GM10248 (cell line): ENCODE data around the gene FLNA.
"Not testable (repeated sequence)": the region's sequence is repeated elsewhere in the genome, so short reads cannot be mapped to it uniquely, and the experiment has no call there.

Experiments used
- CTCF ChIA-PET: fragments of 300-600 bp; sonication (Branson Sonifier 250); formaldehyde crosslinking; extraction: SDS; loops from one replicate; lab custom pipeline; 2021; ENCODE audit warnings: antibody characterized with exemption; lab: Yijun Ruan, JAX
- POLR2A ChIA-PET: fragments of 350-650 bp; sonication (Branson Sonifier 250); formaldehyde crosslinking; extraction: SDS; loops from one replicate; lab custom pipeline; 2020; ENCODE audit warnings: antibody characterized with exemption; lab: Yijun Ruan, JAX
- DNase-seq: peaks from one replicate; pipeline ENCODE4 v3.0.0; 2012; ENCODE audit errors: extremely low spot score
- TF ChIP-seq, protein P1 (sequence below): IDR thresholded peaks from 2 replicates; pipeline ENCODE4 v1.5.1; 2012; ENCODE audit warnings: mild to moderate bottlenecking, low read depth; ENCODE audit errors: extremely low read depth, missing control alignments, control extremely low read depth

Gene FLNA

DNA sequence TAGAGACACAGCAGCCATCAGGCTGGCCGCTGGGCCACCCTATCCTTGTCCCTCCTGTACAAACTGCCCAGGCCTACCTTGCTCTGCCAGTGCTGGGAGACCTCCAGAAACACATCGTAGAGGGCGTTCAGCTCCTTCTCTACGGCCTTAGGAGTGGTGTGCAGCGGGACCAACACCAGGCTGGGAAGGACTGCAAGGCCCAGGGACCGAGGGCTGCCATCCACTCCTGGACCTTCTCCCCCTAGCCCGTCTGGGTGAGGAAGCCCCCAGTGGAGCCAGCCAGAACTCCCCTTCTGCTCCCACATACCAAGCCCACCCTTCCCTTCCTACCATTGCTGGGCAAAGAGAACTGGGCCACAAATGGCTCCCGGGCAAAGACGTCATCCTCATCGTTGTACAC, 28.8 kb upstream of the FLNA start:
- DNase-seq = no peak
- TF ChIP-seq, protein P1, sequence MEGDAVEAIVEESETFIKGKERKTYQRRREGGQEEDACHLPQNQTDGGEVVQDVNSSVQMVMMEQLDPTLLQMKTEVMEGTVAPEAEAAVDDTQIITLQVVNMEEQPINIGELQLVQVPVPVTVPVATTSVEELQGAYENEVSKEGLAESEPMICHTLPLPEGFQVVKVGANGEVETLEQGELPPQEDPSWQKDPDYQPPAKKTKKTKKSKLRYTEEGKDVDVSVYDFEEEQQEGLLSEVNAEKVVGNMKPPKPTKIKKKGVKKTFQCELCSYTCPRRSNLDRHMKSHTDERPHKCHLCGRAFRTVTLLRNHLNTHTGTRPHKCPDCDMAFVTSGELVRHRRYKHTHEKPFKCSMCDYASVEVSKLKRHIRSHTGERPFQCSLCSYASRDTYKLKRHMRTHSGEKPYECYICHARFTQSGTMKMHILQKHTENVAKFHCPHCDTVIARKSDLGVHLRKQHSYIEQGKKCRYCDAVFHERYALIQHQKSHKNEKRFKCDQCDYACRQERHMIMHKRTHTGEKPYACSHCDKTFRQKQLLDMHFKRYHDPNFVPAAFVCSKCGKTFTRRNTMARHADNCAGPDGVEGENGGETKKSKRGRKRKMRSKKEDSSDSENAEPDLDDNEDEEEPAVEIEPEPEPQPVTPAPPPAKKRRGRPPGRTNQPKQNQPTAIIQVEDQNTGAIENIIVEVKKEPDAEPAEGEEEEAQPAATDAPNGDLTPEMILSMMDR = no peak
- ChIA-PET CTCF (no interaction called here), POLR2A (no interaction called here)

DNA sequence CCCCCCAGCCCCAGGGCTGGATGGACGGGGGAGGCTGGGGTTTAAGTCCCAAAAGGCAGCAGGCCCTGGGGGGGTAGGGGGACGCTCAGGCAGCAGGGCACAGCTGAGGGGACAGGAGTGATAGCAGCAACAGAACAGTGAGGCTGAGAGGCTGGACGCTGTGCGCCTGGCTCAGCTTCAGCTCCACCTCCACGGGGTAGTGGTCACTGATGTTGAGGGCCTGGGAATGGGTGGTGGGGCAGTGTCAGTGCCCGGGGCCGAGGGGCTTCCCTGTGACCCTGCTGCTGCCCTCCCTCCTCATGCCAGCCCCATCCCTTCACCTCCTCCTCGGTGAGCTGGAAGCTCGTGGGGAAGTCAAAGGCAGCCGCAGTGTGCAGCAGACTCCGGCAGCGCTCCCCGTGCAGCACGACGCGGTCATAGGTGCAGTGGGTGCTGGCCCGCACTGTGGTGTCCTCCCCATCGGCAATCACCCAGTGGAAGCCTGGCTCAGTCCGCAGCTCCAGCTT, 28.2 kb upstream of the FLNA start:
- TF ChIP-seq, protein P1 = no peak
- CTCF ChIA-PET = no interaction called here
- DNase-seq = no peak
- POLR2A ChIA-PET = interaction anchor here (0.5 to 1.2 kb wide), 2 partner anchors 56 to 74 kb away, joined by 3 to 4 read pairs; partner anchors contain the start of gene PLXNA3

DNA sequence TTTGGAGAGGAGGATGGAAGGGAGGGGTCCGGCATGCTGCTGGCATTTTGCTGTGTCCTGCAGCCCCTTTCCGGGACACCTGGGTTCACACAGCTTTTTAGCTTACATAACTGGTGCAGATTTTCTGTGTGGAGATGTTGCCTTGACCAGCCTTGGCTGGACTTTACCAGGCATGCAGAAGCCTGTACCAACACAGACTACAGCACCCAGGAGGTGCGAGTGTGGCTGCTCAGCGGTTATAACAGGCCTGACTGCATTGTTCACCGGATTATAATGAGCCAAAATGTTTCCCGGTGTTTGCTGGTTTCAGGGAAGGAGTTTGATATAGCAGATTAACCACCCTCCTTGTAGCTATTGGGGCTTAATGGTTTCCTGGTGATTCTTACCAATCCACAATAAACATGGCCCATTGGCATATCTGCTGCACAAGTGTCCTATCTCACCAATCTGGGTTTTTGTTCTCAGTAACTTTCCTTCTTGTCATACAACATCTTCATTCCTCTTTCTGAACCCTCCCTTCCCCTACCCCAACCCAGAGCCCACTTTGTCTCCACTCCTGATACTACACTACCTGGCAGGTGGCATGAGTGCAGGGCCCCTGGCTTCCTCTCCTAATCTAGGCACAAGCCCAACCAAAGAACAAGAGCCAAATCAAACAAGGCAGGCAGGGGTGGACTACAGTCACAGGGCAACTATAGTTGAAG, 27.6 kb upstream of the FLNA start:
- POLR2A ChIA-PET = interaction anchor here (1.2 kb wide), 1 partner anchor 56 kb away, joined by 3 read pairs; the partner anchor contains the start of gene PLXNA3
- CTCF ChIA-PET = interaction anchor here (0.7 kb wide), 1 partner anchor 83 kb away, joined by 3 read pairs; no protein-coding TSS in a partner anchor
- DNase-seq = no peak
- TF ChIP-seq, protein P1 = no peak

DNA sequence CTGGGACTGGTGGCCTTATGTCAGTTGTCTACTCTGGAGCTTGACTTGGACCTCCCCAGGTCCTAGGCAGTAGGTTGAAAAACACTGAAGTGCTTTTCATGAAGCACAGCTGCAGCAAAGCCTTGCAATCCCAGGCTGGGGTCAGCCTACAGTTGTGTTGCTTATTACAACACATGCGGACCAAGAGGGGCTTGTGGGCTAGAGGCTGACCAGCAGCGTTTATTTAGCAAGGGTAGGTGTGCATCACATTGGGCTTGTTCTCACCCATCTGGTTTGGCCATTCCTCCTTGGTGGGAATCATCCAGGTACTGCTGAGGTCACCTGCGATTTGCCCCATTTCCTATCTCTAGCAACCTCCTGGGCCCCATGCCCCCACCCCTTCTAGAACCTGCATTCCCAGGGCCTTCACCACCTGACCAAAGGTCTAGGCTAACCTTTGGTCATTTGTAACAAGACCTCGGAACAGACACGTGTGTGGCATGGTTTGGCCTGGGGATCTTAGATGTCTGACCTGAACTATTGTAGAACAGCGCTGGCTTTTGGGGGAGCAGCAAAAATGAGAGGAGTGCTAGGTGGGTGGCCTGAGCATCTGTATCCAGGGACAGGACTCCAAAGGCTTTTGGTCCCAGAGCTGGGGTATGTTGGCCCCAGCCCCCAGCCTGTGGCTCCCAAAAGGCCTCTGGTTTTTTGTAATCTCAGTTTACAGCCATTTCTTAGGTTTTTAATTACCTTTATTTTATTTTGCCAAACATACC, 26.8 kb upstream of the FLNA start:
- ChIA-PET CTCF (interaction anchor here (0.7 to 2.5 kb wide), 2 partner anchors 84 to 126 kb away, joined by 3 to 9 read pairs; no protein-coding TSS in a partner anchor), POLR2A (no interaction called here)
- TF ChIP-seq, protein P1 = no peak
- no peak for DNase-seq

DNA sequence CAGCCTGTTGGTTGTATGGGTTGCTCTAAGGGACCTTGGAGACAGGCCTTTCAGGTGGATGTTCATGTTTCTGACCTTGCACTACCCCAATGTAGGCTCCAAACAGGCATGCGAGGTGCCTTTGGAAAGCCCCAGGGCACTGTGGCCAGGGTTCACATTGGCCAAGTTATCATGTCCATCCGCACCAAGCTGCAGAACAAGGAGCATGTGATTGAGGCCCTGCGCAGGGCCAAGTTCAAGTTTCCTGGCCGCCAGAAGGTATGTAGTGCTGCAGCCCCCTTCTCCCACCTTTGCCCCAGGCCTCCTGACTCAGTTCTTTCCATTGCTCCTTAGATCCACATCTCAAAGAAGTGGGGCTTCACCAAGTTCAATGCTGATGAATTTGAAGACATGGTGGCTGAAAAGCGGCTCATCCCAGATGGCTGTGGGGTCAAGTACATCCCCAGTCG, 26.0 kb upstream of the FLNA start:
- ChIA-PET POLR2A (interaction anchor here (1.5 kb wide), 1 partner anchor 12 kb away, joined by 3 read pairs; no protein-coding TSS in a partner anchor), CTCF (interaction anchor here (1.8 to 3.0 kb wide), 3 partner anchors 27 to 134 kb away, joined by 4 to 9 read pairs (median 9); partner anchors contain the start of gene FLNA)
- not testable (repeated sequence) for DNase-seq

DNA sequence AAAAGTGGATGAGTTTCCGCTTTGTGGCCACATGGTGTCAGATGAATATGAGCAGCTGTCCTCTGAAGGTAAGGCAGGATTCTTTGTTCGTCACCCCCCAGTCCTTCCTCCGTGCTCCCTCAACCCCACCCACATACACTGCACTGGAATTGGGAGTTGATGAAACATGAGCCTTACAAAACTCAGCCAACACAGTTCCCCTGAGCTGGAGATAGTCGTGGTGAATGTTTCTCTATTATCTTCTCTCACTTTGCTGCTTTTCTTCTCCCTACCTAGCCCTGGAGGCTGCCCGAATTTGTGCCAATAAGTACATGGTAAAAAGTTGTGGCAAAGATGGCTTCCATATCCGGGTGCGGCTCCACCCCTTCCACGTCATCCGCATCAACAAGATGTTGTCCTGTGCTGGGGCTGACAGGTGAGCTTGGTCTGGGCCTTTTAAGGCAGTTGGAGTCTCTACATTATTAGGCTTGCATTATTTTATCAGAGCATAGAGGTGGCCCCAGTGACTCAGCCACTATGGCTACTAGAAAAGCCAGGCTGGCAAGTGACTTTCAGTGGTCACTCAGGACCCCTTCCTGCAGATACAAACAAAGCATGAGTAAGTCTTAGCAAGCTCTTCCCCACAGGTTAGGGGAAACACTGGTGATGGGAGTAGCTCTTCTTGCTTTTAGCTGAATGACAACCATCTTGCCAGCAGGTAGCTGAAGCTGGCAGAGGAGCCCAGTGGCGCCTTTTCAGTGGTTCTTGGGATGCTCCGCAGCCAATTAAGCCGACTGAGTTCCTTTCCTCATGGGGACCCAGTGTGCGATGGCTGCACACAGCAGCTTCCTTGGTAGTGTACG, 25.3 kb upstream of the FLNA start:
- no peak for DNase-seq
- ChIA-PET CTCF (interaction anchor here (1.7 to 3.0 kb wide), 6 partner anchors 11 to 386 kb away, joined by 4 to 12 read pairs (median 6); partner anchors contain the start of genes EMD, FLNA and TAFAZZIN), POLR2A (interaction anchor here (1.2 to 1.5 kb wide), 2 partner anchors 12 to 90 kb away, joined by 3 to 4 read pairs; partner anchors contain the start of gene SLC10A3)
- TF ChIP-seq, protein P1 = no peak
